GM12878 (cell line): ENCODE results near the gene UST. TPM values are rescaled to one million over a fixed set of nuclear protein-coding genes. Genes with fewer than 3 reads are reported as not detected.

Experiments
- ATAC-seq: fragments of 200-7000 bp; cut with Tn5 transposase; 3 replicates; pipeline ENCODE4 v1.9.1; 2020; ENCODE audit warnings: mild to moderate bottlenecking, moderate library complexity
- BruUV-seq: library from RNA; stranded (reverse); fragments of 400-500 nt; replicated peaks from 2 replicates; lab custom pipeline; 2021; lab: Mats Ljungman, UMichigan
- CTCF ChIA-PET: fragments of 300-600 bp; sonication (Branson Sonifier 250); formaldehyde crosslinking; extraction: SDS; loops from one replicate; lab custom pipeline; 2021; ENCODE audit warnings: inconsistent platforms; lab: Yijun Ruan, JAX
- POLR2A ChIA-PET: fragments of 350-600 bp; formaldehyde crosslinking; extraction: SDS; loops from one replicate; lab custom pipeline; 2021; ENCODE audit warnings: inconsistent platforms; lab: Charles Lee
- RAD21 ChIA-PET: fragments of 300-600 bp; sonication (Branson Sonifier 250); formaldehyde crosslinking; loops from one replicate; lab custom pipeline; 2023; ENCODE audit warnings: antibody characterized with exemption; ENCODE audit not compliant: unreplicated experiment; lab: Charles Lee
- SMC1A ChIA-PET: fragments of 300-600 bp; sonication (Branson Sonifier 250); formaldehyde crosslinking; loops from one replicate; lab custom pipeline; 2023; ENCODE audit not compliant: unreplicated experiment, uncharacterized antibody; lab: Charles Lee
- DNase-seq: peaks from one replicate; pipeline ENCODE4 v3.0.0-alpha.2; 2011; ENCODE audit warnings: low read depth, low spot score
- FAIRE-seq: peaks from 3 replicates; lab custom pipeline; 2011; peaks lifted over from hg19 to GRCh38; lab: Jason Lieb, UNC
- H2AFZ ChIP-seq: 2 replicates; pipeline ENCODE4 v1.6.0; 2011; ENCODE audit warnings: low read depth, low read length, control low read depth; ENCODE audit not compliant: control insufficient read depth
- H3K27ac ChIP-seq: 2 replicates; pipeline ENCODE4 v1.5.1; 2011; ENCODE audit warnings: control low read depth; ENCODE audit not compliant: control insufficient read depth, insufficient read depth
- H3K27me3 ChIP-seq, 2 experiments: replicated peaks in 1 of 2; 2 replicates each; pipeline versions ENCODE4 v1.6.0 to v1.6.1; 2011; ENCODE audit warnings: low read length in 1 of 2; ENCODE audit not compliant: control insufficient read depth in 2 of 2, insufficient read depth in 2 of 2
- H3K36me3 ChIP-seq, 2 experiments: 2 replicates each; pipeline ENCODE4 v1.5.1; 2011; ENCODE audit warnings: low read length in 1 of 2; ENCODE audit not compliant: control insufficient read depth in 2 of 2, insufficient read depth in 2 of 2
- H3K4me1 ChIP-seq: 2 replicates; pipeline ENCODE4 v1.6.1; 2011; ENCODE audit warnings: mild to moderate bottlenecking, low read length, moderate library complexity, mixed read lengths; ENCODE audit not compliant: control insufficient read depth, insufficient read depth
- H3K4me2 ChIP-seq: 2 replicates; pipeline ENCODE4 v1.6.0; 2011; ENCODE audit warnings: control low read depth; ENCODE audit not compliant: control insufficient read depth, insufficient read depth
- H3K4me3 ChIP-seq: fragments of 200-600 bp; sonication (generic); 2 replicates; pipeline ENCODE4 v1.5.1; 2016
- H3K79me2 ChIP-seq: 2 replicates; pipeline ENCODE4 v1.6.0; 2011; ENCODE audit warnings: low read length; ENCODE audit not compliant: control insufficient read depth, insufficient read depth
- H3K9ac ChIP-seq: 2 replicates; pipeline ENCODE4 v1.8.0; 2011; ENCODE audit warnings: low read length, control low read depth, mixed read lengths; ENCODE audit not compliant: control insufficient read depth, insufficient read depth
- H3K9me3 ChIP-seq: replicated peaks from 3 replicates; pipeline ENCODE4 v1.5.1; 2011; ENCODE audit warnings: mild to moderate bottlenecking, low read length; ENCODE audit not compliant: control insufficient read depth, insufficient read depth
- H4K20me1 ChIP-seq: 2 replicates; pipeline ENCODE4 v1.6.0; 2011; ENCODE audit not compliant: control insufficient read depth, insufficient read depth
- ASH2L ChIP-seq: fragments of 300-600, 200-600 bp; sonication (generic); IDR thresholded peaks from 2 replicates; pipeline ENCODE4 v1.6.1; 2017; ENCODE audit warnings: low read depth, mild to moderate bottlenecking, borderline replicate concordance
- ATF7 ChIP-seq: fragments of 450-650 bp; IDR thresholded peaks from 2 replicates; pipeline ENCODE4 v1.6.1; 2016; ENCODE audit warnings: low read depth, mild to moderate bottlenecking
- BACH1 ChIP-seq: fragments of 450-650 bp; IDR thresholded peaks from 2 replicates; pipeline ENCODE4 v1.6.1; 2017; ENCODE audit warnings: mild to moderate bottlenecking, borderline replicate concordance
- CEBPZ ChIP-seq: fragments of 150-350 bp; IDR thresholded peaks from 2 replicates; pipeline ENCODE4 v1.6.1; 2016; ENCODE audit warnings: low read depth, low read length
- CREM ChIP-seq: IDR thresholded peaks from 2 replicates; pipeline ENCODE4 v1.6.1; 2014; ENCODE audit warnings: antibody characterized with exemption, low read depth
- FOXM1 ChIP-seq: IDR thresholded peaks from 2 replicates; pipeline ENCODE4 v1.6.1; 2012; ENCODE audit warnings: low read depth, mild to moderate bottlenecking, inconsistent platforms, low read length, moderate library complexity
- GABPA ChIP-seq: IDR thresholded peaks from 2 replicates; pipeline ENCODE4 v1.6.1; 2014; ENCODE audit warnings: antibody characterized with exemption, low read depth, mild to moderate bottlenecking, inconsistent platforms
- HDAC6 ChIP-seq: fragments of 200-600 bp; sonication (generic); IDR thresholded peaks from one replicate; pipeline ENCODE4 v1.8.0; 2017; ENCODE audit warnings: antibody characterized with exemption; ENCODE audit not compliant: unreplicated experiment
- MAX ChIP-seq: IDR thresholded peaks from 2 replicates; pipeline ENCODE4 v1.6.1; 2012; ENCODE audit warnings: low read depth, low read length, improper control_type of control experiment
- MYB ChIP-seq: fragments of 150-350 bp; IDR thresholded peaks from 2 replicates; pipeline ENCODE4 v1.6.1; 2014; ENCODE audit warnings: mild to moderate bottlenecking, low read depth, low read length, borderline replicate concordance
- NR2C2 ChIP-seq: IDR thresholded peaks from 2 replicates; pipeline ENCODE4 v1.6.1; 2011; ENCODE audit warnings: borderline replicate concordance, low read depth; ENCODE audit not compliant: control insufficient read depth, insufficient read length
- PAX5 ChIP-seq: IDR thresholded peaks from 2 replicates; pipeline ENCODE4 v1.6.1; 2011; ENCODE audit warnings: low read depth, low read length, borderline replicate concordance
- POLR2AphosphoS2 ChIP-seq: IDR thresholded peaks from 2 replicates; pipeline ENCODE4 v1.6.1; 2011; ENCODE audit warnings: low read depth, mild to moderate bottlenecking, low read length, improper control_type of control experiment, moderate library complexity
- SIX5 ChIP-seq: IDR thresholded peaks from 2 replicates; pipeline ENCODE4 v1.6.1; 2011; ENCODE audit warnings: mild to moderate bottlenecking, low read depth, low read length, moderate library complexity; ENCODE audit not compliant: severe bottlenecking
- SMAD5 ChIP-seq: IDR thresholded peaks from 2 replicates; pipeline ENCODE4 v1.6.1; 2016; ENCODE audit warnings: antibody characterized with exemption, low read depth
- SUZ12 ChIP-seq: fragments of 200-600 bp; sonication (generic); IDR thresholded peaks from one replicate; pipeline ENCODE4 v1.6.1; 2018; ENCODE audit warnings: antibody characterized with exemption, mild to moderate bottlenecking; ENCODE audit not compliant: unreplicated experiment
- YY1 ChIP-seq: IDR thresholded peaks from 2 replicates; pipeline ENCODE4 v1.6.1; 2011; ENCODE audit warnings: low read depth, mild to moderate bottlenecking, low read length
- ZNF207 ChIP-seq: fragments of 450-650 bp; IDR thresholded peaks from 2 replicates; pipeline ENCODE4 v1.6.1; 2014; ENCODE audit warnings: antibody characterized with exemption, mild to moderate bottlenecking, borderline replicate concordance
- ZNF384 ChIP-seq: IDR thresholded peaks from 2 replicates; pipeline ENCODE4 v1.6.1; 2012; ENCODE audit warnings: low read depth, mild to moderate bottlenecking, low read length, improper control_type of control experiment, borderline replicate concordance
- ZNF622 ChIP-seq: fragments of 450-650 bp; IDR thresholded peaks from 2 replicates; pipeline ENCODE4 v1.6.1; 2017; ENCODE audit warnings: mild to moderate bottlenecking, inconsistent platforms
- whole genome bisulfite sequencing: methylation state at CpG from one replicate; pipeline ENCODE4 v1.1.6; 2016; ENCODE audit warnings: low lambda C conversion rate; ENCODE audit not compliant: insufficient replicate concordance, insufficient coverage; ENCODE audit errors: missing lambda C conversion rate; 5-methylcytosine and 5-hydroxymethylcytosine counted together
- in situ Hi-C: fragments of 300-500 bp; cut with MboI; formaldehyde crosslinking; loops from 9 replicates; pipeline ENCODE4 v1.14.3; 2018; ENCODE audit warnings: mixed read lengths
- intact Hi-C: fragments of 100-400 bp; cut with micrococcal nuclease; formaldehyde crosslinking; loops from one replicate; pipeline ENCODE4 v1.14.2; 2022; ENCODE audit not compliant: unreplicated experiment
- polyA plus RNA-seq, 11 experiments: library from polyadenylated mRNA; depleted of rRNA in 4 of 11; unstranded in 6 of 11; stranded (reverse) in 5 of 11; fragments of >200 nt; fragmentation: Nextera tagmentation in 4 of 11; fragmentation: Illumina TruSeq in 1 of 11; extraction: Ambion mirVana in 4 of 11; extraction: Trizol in 1 of 11; gene quantifications; 1 replicate in 1 of 11; 2 replicates in 10 of 11; pipeline versions ENCODE4 v1.2.1 to v1.2.3, GENCODE V29; 2011 to 2016; ENCODE audit warnings: inconsistent platforms in 2 of 11, missing spikeins in 2 of 11, low read depth in 1 of 11
- total RNA-seq, 4 experiments: library from RNA; depleted of rRNA in 3 of 4; stranded (reverse); fragments of >200 nt in 3 of 4; fragmentation: Illumina TruSeq in 1 of 4; extraction: Trizol in 1 of 4; gene quantifications; 2 replicates each; pipeline versions ENCODE4 v1.2.1 to v1.2.3, GENCODE V29; 2013 to 2021

Gene UST
- total and polyA plus RNA-seq, 10 of the 15 experiments (the other 5 are each of a cell fraction or from before 2014, with no cell fraction given) = 0.74 to 43.3 (median 2.2) TPM

- TF ChIP-seq FOXM1 (peak; percentile 45; the same call in 1 of the 2 replicates), ZNF384 (no peak), YY1 (peak; percentile 51), PAX5 (peak; percentile 87), ATF7 (peak; percentile 84), HDAC6 (no peak), GABPA (no peak), POLR2AphosphoS2 (no peak)
- TF ChIP-seq, all 136 proteins: peak for 56
Measured at GRCh38 chr6:149055195-149055899, 308.5 kb downstream of the UST start (continued).

GRCh38 chr6:149056777-149057463, 310.1 kb downstream of the UST start:
- DNase-seq (no peak), FAIRE-seq (no peak), ATAC-seq (no peak)
- Histone ChIP-seq H3K4me2 (no peak overlapping the region), H2AFZ (no peak overlapping the region), H3K27me3 (no peaks in the 10 kb centered on the region), H3K27ac (no peak overlapping the region; the same call in 1 of the 2 replicates), H3K4me3 (no peak overlapping the region), H3K36me3 (no peaks in the 10 kb centered on the region), H4K20me1 (no peaks in the 10 kb centered on the region), H3K79me2 (no peaks in the 10 kb centered on the region), H3K9ac (no peak overlapping the region), H3K4me1 (peaks cover 39% of the 10 kb centered on the region), H3K9me3 (no peaks in the 10 kb centered on the region; the same call in 2 of the 3 replicates)
- SMC1A ChIA-PET = interaction anchor here (1.0 to 17.7 kb wide), 5 partner anchors 8 to 375 kb away, joined by 3 to 1060 read pairs (median 7); no protein-coding TSS in a partner anchor
- CTCF ChIA-PET = interaction anchor here (1.0 to 10.5 kb wide), 6 partner anchors 8 to 364 kb away, joined by 4 to 174 read pairs (median 83); no protein-coding TSS in a partner anchor
- intact Hi-C loops = no loop called here
- POLR2A ChIA-PET = interaction anchor here (0.8 to 14.3 kb wide), 4 partner anchors 8 to 26 kb away, joined by 4 to 298 read pairs (median 102); no protein-coding TSS in a partner anchor
- RAD21 ChIA-PET = interaction anchor here (1.0 to 16.8 kb wide), 6 partner anchors 8 to 54 kb away, joined by 4 to 521 read pairs (median 58); no protein-coding TSS in a partner anchor
- WGBS = 94% methylated on average over 4 of the region's 4 CpGs
- in situ Hi-C loops = no loop called here
- no TSS peak for BruUV-seq
- TF ChIP-seq SMAD5 = no peak
- no peak for TF ChIP-seq ASH2L
- TF ChIP-seq BACH1 = no peak
- no peak for TF ChIP-seq ZNF622
- TF ChIP-seq CREM = no peak
- TF ChIP-seq ZNF207 = no peak
- no peak for TF ChIP-seq NR2C2
- TF ChIP-seq MYB = no peak
- no peak for TF ChIP-seq SIX5
- no peak for TF ChIP-seq CEBPZ
- no peak for TF ChIP-seq SUZ12
- TF ChIP-seq MAX = no peak
